DOHH2 (cell line): ENCODE measurements around the gene FAM170A.

Experiments
- H3F3A ChIP-seq: fragments of 200-600 bp; sonication (generic), shearing (Covaris generic); 2 replicates; pipeline ENCODE4 v1.6.0; 2016; ENCODE audit warnings: antibody characterized with exemption, mild to moderate bottlenecking; ENCODE audit not compliant: control insufficient read depth, insufficient read depth
- H3K27ac ChIP-seq: fragments of 200-600 bp; sonication (generic); 2 replicates; pipeline ENCODE4 v1.5.1; 2014; ENCODE audit warnings: low read depth, mild to moderate bottlenecking, low read length, moderate library complexity
- H3K27me3 ChIP-seq: fragments of 200-600 bp; sonication (generic); 2 replicates; pipeline ENCODE4 v1.6.1; 2014; ENCODE audit warnings: mild to moderate bottlenecking, low read length, mixed read lengths; ENCODE audit not compliant: control insufficient read depth
- H3K36me3 ChIP-seq: fragments of 200-600 bp; sonication (generic); 2 replicates; pipeline ENCODE4 v1.6.1; 2014; ENCODE audit warnings: mild to moderate bottlenecking, low read length, moderate library complexity, mixed read lengths; ENCODE audit not compliant: control insufficient read depth
- H3K4me1 ChIP-seq: fragments of 200-600 bp; sonication (generic); 2 replicates; pipeline ENCODE4 v1.6.1; 2014; ENCODE audit warnings: mild to moderate bottlenecking, low read length, mixed read lengths; ENCODE audit not compliant: control insufficient read depth
- H3K4me2 ChIP-seq: fragments of 200-600 bp; sonication (generic); 2 replicates; pipeline ENCODE4 v1.6.0; 2014; ENCODE audit warnings: mild to moderate bottlenecking, low read length, moderate library complexity
- H3K4me3 ChIP-seq: fragments of 200-600 bp; sonication (generic); 2 replicates; pipeline ENCODE4 v1.5.1; 2014; ENCODE audit warnings: mild to moderate bottlenecking, low read length, mixed read lengths
- H3K79me2 ChIP-seq: fragments of 200-600 bp; sonication (generic); 2 replicates; pipeline ENCODE4 v1.6.1; 2014; ENCODE audit warnings: mild to moderate bottlenecking, low read length, mixed read lengths; ENCODE audit not compliant: control insufficient read depth
- H3K9me2 ChIP-seq: fragments of 200-600 bp; sonication (generic); replicated peaks from 2 replicates; pipeline ENCODE4 v1.6.1; 2014; ENCODE audit warnings: mild to moderate bottlenecking, low read length, mixed read lengths; ENCODE audit not compliant: control insufficient read depth
- H3K9me3 ChIP-seq: fragments of 200-600 bp; sonication (generic); 2 replicates; pipeline ENCODE4 v1.6.1; 2014; ENCODE audit warnings: antibody characterized with exemption, low read length, mixed read lengths; ENCODE audit not compliant: control insufficient read depth, insufficient read depth
- H4K20me1 ChIP-seq: fragments of 200-600 bp; sonication (generic); 2 replicates; pipeline ENCODE4 v1.6.0; 2014; ENCODE audit warnings: low read depth, mild to moderate bottlenecking, antibody characterized with exemption, low read length, moderate library complexity; ENCODE audit not compliant: control insufficient read depth, insufficient read depth
- EZH2phosphoT487 ChIP-seq: fragments of 200-600 bp; sonication (generic); IDR thresholded peaks from 2 replicates; pipeline ENCODE4 v1.6.1; 2017; ENCODE audit warnings: borderline replicate concordance, mild to moderate bottlenecking, antibody characterized with exemption, low read length, moderate library complexity, mixed read lengths
- TF ChIP-seq, protein P1 (sequence below): fragments of 200-600 bp; sonication (generic); IDR thresholded peaks from one replicate; pipeline ENCODE4 v1.5.1; 2014; ENCODE audit warnings: antibody characterized with exemption, mild to moderate bottlenecking, low read depth, low read length; ENCODE audit not compliant: poor library complexity, severe bottlenecking

The FAM170A gene, protein sequence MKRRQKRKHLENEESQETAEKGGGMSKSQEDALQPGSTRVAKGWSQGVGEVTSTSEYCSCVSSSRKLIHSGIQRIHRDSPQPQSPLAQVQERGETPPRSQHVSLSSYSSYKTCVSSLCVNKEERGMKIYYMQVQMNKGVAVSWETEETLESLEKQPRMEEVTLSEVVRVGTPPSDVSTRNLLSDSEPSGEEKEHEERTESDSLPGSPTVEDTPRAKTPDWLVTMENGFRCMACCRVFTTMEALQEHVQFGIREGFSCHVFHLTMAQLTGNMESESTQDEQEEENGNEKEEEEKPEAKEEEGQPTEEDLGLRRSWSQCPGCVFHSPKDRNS

DNA sequence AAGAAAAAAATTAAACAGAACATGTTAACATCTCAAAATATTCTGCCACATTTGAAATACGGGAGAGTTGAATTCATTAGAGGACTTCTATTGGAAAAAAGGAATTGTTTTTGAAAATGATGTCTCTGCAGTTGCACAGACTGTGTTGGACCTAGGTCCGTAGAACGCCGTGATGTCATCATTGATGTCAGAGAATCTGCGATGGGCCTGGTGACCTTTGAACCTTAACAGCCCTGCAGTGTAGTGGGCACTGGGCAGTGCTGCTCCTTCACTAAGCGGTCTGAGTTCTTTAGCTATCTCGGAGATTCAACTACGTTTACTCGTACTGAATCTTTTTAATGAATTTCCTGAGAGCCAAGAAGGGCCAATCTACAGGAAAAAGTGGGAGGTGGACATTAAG is at the start of gene FAM170A:
FAM170A (plus strand) TSS at position 220 of the 400 bp plus-strand sequence. CDS start 211 bp downstream, outside the sequence.
- no peaks in the 10 kb centered on the region for H3K36me3 ChIP-seq
- no peaks in the 10 kb centered on the region for H3K4me1 ChIP-seq
- H3K4me3 ChIP-seq, result no peak within 1 kb of the TSS
- H3K9me3 ChIP-seq, result no peaks in the 10 kb centered on the region
- TF ChIP-seq, protein P1, sequence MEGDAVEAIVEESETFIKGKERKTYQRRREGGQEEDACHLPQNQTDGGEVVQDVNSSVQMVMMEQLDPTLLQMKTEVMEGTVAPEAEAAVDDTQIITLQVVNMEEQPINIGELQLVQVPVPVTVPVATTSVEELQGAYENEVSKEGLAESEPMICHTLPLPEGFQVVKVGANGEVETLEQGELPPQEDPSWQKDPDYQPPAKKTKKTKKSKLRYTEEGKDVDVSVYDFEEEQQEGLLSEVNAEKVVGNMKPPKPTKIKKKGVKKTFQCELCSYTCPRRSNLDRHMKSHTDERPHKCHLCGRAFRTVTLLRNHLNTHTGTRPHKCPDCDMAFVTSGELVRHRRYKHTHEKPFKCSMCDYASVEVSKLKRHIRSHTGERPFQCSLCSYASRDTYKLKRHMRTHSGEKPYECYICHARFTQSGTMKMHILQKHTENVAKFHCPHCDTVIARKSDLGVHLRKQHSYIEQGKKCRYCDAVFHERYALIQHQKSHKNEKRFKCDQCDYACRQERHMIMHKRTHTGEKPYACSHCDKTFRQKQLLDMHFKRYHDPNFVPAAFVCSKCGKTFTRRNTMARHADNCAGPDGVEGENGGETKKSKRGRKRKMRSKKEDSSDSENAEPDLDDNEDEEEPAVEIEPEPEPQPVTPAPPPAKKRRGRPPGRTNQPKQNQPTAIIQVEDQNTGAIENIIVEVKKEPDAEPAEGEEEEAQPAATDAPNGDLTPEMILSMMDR, result no peak
- TF ChIP-seq EZH2phosphoT487, result no peak
- H3K79me2 ChIP-seq, result no peaks in the 10 kb centered on the region
- no peaks in the 10 kb centered on the region for H3K9me2 ChIP-seq
- no peak within 1 kb of the TSS for H3K4me2 ChIP-seq
- H3K27me3 ChIP-seq, result no peaks in the 10 kb centered on the region
- no peaks in the 10 kb centered on the region for H3F3A ChIP-seq
- H4K20me1 ChIP-seq, result no peaks in the 10 kb centered on the region
- no peak within 1 kb of the TSS for H3K27ac ChIP-seq

DNA sequence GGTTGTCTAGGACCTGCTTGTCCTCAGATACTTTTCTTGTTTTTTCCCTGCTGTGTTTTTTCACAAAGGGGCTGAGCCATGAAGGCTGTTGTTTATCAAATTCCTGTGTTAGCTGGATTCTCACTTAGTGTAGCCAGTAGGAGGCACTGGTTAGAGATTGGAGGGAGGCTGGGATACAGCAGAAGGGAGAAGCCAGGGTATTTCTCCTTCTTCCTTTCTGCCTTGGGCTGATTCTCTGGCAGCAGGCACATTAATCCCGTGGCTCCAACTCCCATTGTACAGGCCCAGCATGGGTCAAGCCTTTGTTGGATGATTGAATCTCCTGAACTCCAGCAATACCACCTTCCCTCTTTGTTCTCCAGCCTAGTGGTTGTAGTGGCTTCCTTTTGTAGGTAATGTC is 46.4 kb upstream of the FAM170A start:
- Histone ChIP-seq H3K27me3 (no peaks in the 10 kb centered on the region), H3K4me2 (no peak overlapping the region), H3K4me3 (no peak overlapping the region), H3K9me3 (no peaks in the 10 kb centered on the region), H3K36me3 (no peaks in the 10 kb centered on the region), H3K79me2 (no peaks in the 10 kb centered on the region), H4K20me1 (no peaks in the 10 kb centered on the region), H3K27ac (no peak overlapping the region), H3F3A (no peaks in the 10 kb centered on the region), H3K9me2 (no peaks in the 10 kb centered on the region), H3K4me1 (no peaks in the 10 kb centered on the region)
- TF ChIP-seq EZH2phosphoT487, result no peak
- TF ChIP-seq, protein P1, result no peak

- Histone ChIP-seq H3K79me2 (no peaks in the 10 kb centered on the region), H3K27ac (no peak overlapping the region), H3K4me1 (no peaks in the 10 kb centered on the region), H4K20me1 (no peaks in the 10 kb centered on the region), H3K4me2 (no peak overlapping the region), H3K4me3 (no peak overlapping the region), H3K9me2 (no peaks in the 10 kb centered on the region), H3F3A (no peaks in the 10 kb centered on the region), H3K36me3 (no peaks in the 10 kb centered on the region), H3K27me3 (no peaks in the 10 kb centered on the region), H3K9me3 (no peaks in the 10 kb centered on the region)
- TF ChIP-seq, protein P1, result no peak
- TF ChIP-seq EZH2phosphoT487, result no peak
Measured at GRCh38 chr5:119583684-119584083, 45.7 kb upstream of the FAM170A start.
